Muscle of arm (tissue), 12 donors: ENCODE data around the gene ANKRD40CL. TPM values are rescaled to one million over a fixed set of nuclear protein-coding genes. Genes with fewer than 3 reads are reported as not detected.
A peak's percentile ranks its signal among the peaks of the same experiment; 100 is the strongest.

Experiments used
- DNase-seq: peaks from one replicate; pipeline ENCODE4 v3.0.0-alpha.2; 2013
- polyA plus RNA-seq, 12 donors: library from polyadenylated mRNA; unstranded; fragments of 120-200 nt; gene quantifications; one replicate each; pipeline ENCODE4 v1.2.1, GENCODE V29; 2013; ENCODE audit not compliant: insufficient read length in 12 of 12

ANKRD40CL gene
- polyA plus RNA-seq, 12 donors = 0.15 to 11.1 (median 0.33) TPM; not detected in 7

- peak; percentile 95 for DNase-seq
Measured at GRCh38 chr17:50719144-50719923, 48.0 kb downstream of the ANKRD40CL start, which contains the start of gene LUC7L3. Gene LUC7L3 (plus strand): TSS chr17:50719603. CDS start chr17:50719733, 130 bp downstream.

- DNase-seq = no peak
Measured at GRCh38 chr17:50715471-50715870, 51.8 kb downstream of the ANKRD40CL start.

- DNase-seq = no peak
Measured at GRCh38 chr17:50712641-50713040, 54.7 kb downstream of the ANKRD40CL start.

Other genes starting within 250 kb of the ANKRD40CL start
- gene EPN3, start 234.8 kb downstream of the ANKRD40CL start, polyA plus RNA-seq = 10 to 100 TPM in 2 of 12 donors, 1 to 10 TPM in 7, under 1 TPM in 2, not detected in 1; 0.77 to 12.8 (median 1.9) TPM
- 10 to 100 TPM in 11 of 12 donors, not detected in 1; 16.4 to 43.9 (median 26.2) TPM for gene SPATA20, start 220.3 kb downstream of the ANKRD40CL start, polyA plus RNA-seq
- gene CACNA1G, start 206.8 kb downstream of the ANKRD40CL start, polyA plus RNA-seq = 10 to 100 TPM in 2 of 12 donors, 1 to 10 TPM in 9, not detected in 1; 5.8 to 20.0 (median 8.0) TPM
- 10 to 100 TPM in 2 of 12 donors, 1 to 10 TPM in 2, under 1 TPM in 7, not detected in 1; 0.32 to 40.4 (median 0.67) TPM for gene ABCC3, start 132.6 kb downstream of the ANKRD40CL start, polyA plus RNA-seq
- 10 to 100 TPM in 11 of 12 donors, not detected in 1; 36.5 to 49.5 (median 44.8) TPM for gene ANKRD40, start 59.6 kb downstream of the ANKRD40CL start, polyA plus RNA-seq
- gene LUC7L3, start 47.9 kb downstream of the ANKRD40CL start, polyA plus RNA-seq = 100 to 1,000 TPM; 191 to 632 (median 338) TPM
- gene WFIKKN2, start 68.1 kb upstream of the ANKRD40CL start, polyA plus RNA-seq = 1 to 10 TPM in 7 of 12 donors, under 1 TPM in 3, not detected in 2; 0.48 to 3.5 (median 1.1) TPM
- gene TOB1, start 98.8 kb upstream of the ANKRD40CL start, polyA plus RNA-seq = 10 to 100 TPM in 11 of 12 donors, not detected in 1; 47.3 to 95.9 (median 58.0) TPM